Loucy (cell line): ENCODE data around the gene FFAR2.

Experiments
- H2AFZ ChIP-seq: fragments of 200-600 bp; sonication (generic); 2 replicates; pipeline ENCODE4 v1.6.0; 2016; ENCODE audit warnings: antibody characterized with exemption, mild to moderate bottlenecking, low read length, moderate library complexity
- H3F3A ChIP-seq: fragments of 200-600 bp; 2 replicates; pipeline ENCODE4 v1.6.0; 2016; ENCODE audit warnings: antibody characterized with exemption, low read depth, mild to moderate bottlenecking
- H3K27me3 ChIP-seq: fragments of 200-600 bp; sonication (generic); 2 replicates; pipeline ENCODE4 v1.6.1; 2014; ENCODE audit warnings: low read length, mild to moderate bottlenecking; ENCODE audit not compliant: insufficient read depth, poor library complexity, severe bottlenecking
- H3K36me3 ChIP-seq: fragments of 200-600 bp; sonication (generic); 2 replicates; pipeline ENCODE4 v1.6.1; 2016; ENCODE audit warnings: low read length; ENCODE audit not compliant: insufficient read depth
- H3K4me1 ChIP-seq: fragments of 200-600 bp; sonication (generic); 2 replicates; pipeline ENCODE4 v1.5.1; 2014; ENCODE audit warnings: low read length, mild to moderate bottlenecking; ENCODE audit not compliant: insufficient read depth, poor library complexity, severe bottlenecking
- H3K4me2 ChIP-seq: fragments of 200-600 bp; sonication (generic); 2 replicates; pipeline ENCODE4 v1.6.0; 2014; ENCODE audit warnings: antibody characterized with exemption, low read length, low read depth, mild to moderate bottlenecking; ENCODE audit not compliant: poor library complexity, severe bottlenecking
- H3K4me3 ChIP-seq: fragments of 200-600 bp; sonication (generic); 2 replicates; pipeline ENCODE4 v1.5.1; 2014; ENCODE audit warnings: low read length, mild to moderate bottlenecking, mixed read lengths; ENCODE audit not compliant: poor library complexity, severe bottlenecking
- H3K79me2 ChIP-seq: fragments of 200-600 bp; sonication (generic); 2 replicates; pipeline ENCODE4 v1.6.1; 2014; ENCODE audit warnings: low read length; ENCODE audit not compliant: insufficient read depth
- H3K9ac ChIP-seq: fragments of 200-600 bp; sonication (generic); 2 replicates; pipeline ENCODE4 v1.6.0; 2014; ENCODE audit warnings: mild to moderate bottlenecking, low read depth, low read length, moderate library complexity; ENCODE audit not compliant: poor library complexity, severe bottlenecking
- H3K9me2 ChIP-seq: fragments of 200-600 bp; sonication (generic); replicated peaks from 2 replicates; pipeline ENCODE4 v1.6.1; 2016; ENCODE audit warnings: low read depth, low read length, mixed read lengths
- H3K9me3 ChIP-seq: fragments of 200-600 bp; sonication (generic); 2 replicates; pipeline ENCODE4 v1.6.1; 2014; ENCODE audit warnings: mild to moderate bottlenecking, antibody characterized with exemption, low read length, low read depth; ENCODE audit not compliant: insufficient read depth
- H4K20me1 ChIP-seq: fragments of 200-600 bp; sonication (generic); 2 replicates; pipeline ENCODE4 v1.6.0; 2014; ENCODE audit warnings: antibody characterized with exemption, low read length, mild to moderate bottlenecking; ENCODE audit not compliant: insufficient read depth, poor library complexity, severe bottlenecking
- CTCF ChIP-seq: fragments of 200-600 bp; sonication (generic); conservative IDR thresholded peaks from 2 replicates; pipeline ENCODE4 v1.5.1; 2014; ENCODE audit warnings: mild to moderate bottlenecking, antibody characterized with exemption, low read length
- EZH2phosphoT487 ChIP-seq: fragments of 200-600 bp; IDR thresholded peaks from 2 replicates; pipeline ENCODE4 v1.6.1; 2018; ENCODE audit warnings: antibody characterized with exemption, mild to moderate bottlenecking, moderate library complexity, borderline replicate concordance

The FFAR2 gene

GRCh38 chr19:35486268-35486708 is 38.2 kb downstream of the FFAR2 start:
- H3K36me3 ChIP-seq, result no peaks in the 10 kb centered on the region
- H3K27me3 ChIP-seq, result no peaks in the 10 kb centered on the region
- H3K4me1 ChIP-seq, result peaks cover 5% of the 10 kb centered on the region
- H3K9me2 ChIP-seq, result no peaks in the 10 kb centered on the region
- H3K4me2 ChIP-seq, result no peak overlapping the region
- no peaks in the 10 kb centered on the region for H3F3A ChIP-seq
- H3K4me3 ChIP-seq, result no peak overlapping the region
- TF ChIP-seq EZH2phosphoT487, result no peak
- TF ChIP-seq CTCF, result no peak
- H4K20me1 ChIP-seq, result no peaks in the 10 kb centered on the region
- no peak overlapping the region for H2AFZ ChIP-seq
- H3K9ac ChIP-seq, result no peak overlapping the region
- no peaks in the 10 kb centered on the region for H3K79me2 ChIP-seq
- no peaks in the 10 kb centered on the region for H3K9me3 ChIP-seq

GRCh38 chr19:35487656-35488182 is 39.7 kb downstream of the FFAR2 start:
- Histone ChIP-seq H3K27me3 (no peaks in the 10 kb centered on the region), H3F3A (no peaks in the 10 kb centered on the region), H3K79me2 (no peaks in the 10 kb centered on the region), H2AFZ (no peak overlapping the region), H3K4me2 (no peak overlapping the region), H3K36me3 (no peaks in the 10 kb centered on the region), H3K4me1 (peaks cover 5% of the 10 kb centered on the region), H3K9me3 (no peaks in the 10 kb centered on the region), H3K9ac (no peak overlapping the region), H4K20me1 (no peaks in the 10 kb centered on the region), H3K4me3 (no peak overlapping the region), H3K9me2 (no peaks in the 10 kb centered on the region)
- TF ChIP-seq EZH2phosphoT487 (no peak), CTCF (no peak)

- H4K20me1 ChIP-seq, result no peaks in the 10 kb centered on the region
- H2AFZ ChIP-seq, result no peak overlapping the region
- H3K9me2 ChIP-seq, result no peaks in the 10 kb centered on the region
- H3K9ac ChIP-seq, result no peak overlapping the region
- H3F3A ChIP-seq, result no peaks in the 10 kb centered on the region
- no peak overlapping the region for H3K4me2 ChIP-seq
- H3K79me2 ChIP-seq, result no peaks in the 10 kb centered on the region
- no peak overlapping the region for H3K4me3 ChIP-seq
- peaks cover 5% of the 10 kb centered on the region for H3K4me1 ChIP-seq
- no peaks in the 10 kb centered on the region for H3K27me3 ChIP-seq
- no peaks in the 10 kb centered on the region for H3K36me3 ChIP-seq
- TF ChIP-seq EZH2phosphoT487, result no peak
- no peak for TF ChIP-seq CTCF
- H3K9me3 ChIP-seq, result no peaks in the 10 kb centered on the region
Observed at GRCh38 chr19:35488677-35489076, 40.6 kb downstream of the FFAR2 start.
